Renal cortex interstitium (tissue), 11 donors: ENCODE results near the gene VAC14. TPM values are rescaled to one million over a fixed set of nuclear protein-coding genes. Genes with fewer than 3 reads are reported as not detected.

Experiments
- DNase-seq, 11 donors: peaks; one replicate each; pipeline ENCODE4 v3.0.0-alpha.2; 2013; ENCODE audit warnings: low read depth in 9 of 11, low spot score in 4 of 11; ENCODE audit errors: extremely low read depth in 1 of 11
- polyA plus RNA-seq, 3 donors: library from polyadenylated mRNA; unstranded; fragments of 120-200 nt; gene quantifications; one replicate each; pipeline ENCODE4 v1.2.1, GENCODE V29; 2013; ENCODE audit not compliant: insufficient read length in 3 of 3

VAC14 gene
- polyA plus RNA-seq, 3 donors = 38.3 to 44.0 (median 44.0) TPM

- DNase-seq = no peak
Observed at GRCh38 chr16:70737377-70738082, 63.4 kb downstream of the VAC14 start.

- DNase-seq = no peak
Observed at GRCh38 chr16:70736465-70737376, 64.2 kb downstream of the VAC14 start.

GRCh38 chr16:70735141-70735979 is 65.6 kb downstream of the VAC14 start:
- peak in 1 of 11 donors; percentile 46 for DNase-seq

- no peak for DNase-seq
Observed at GRCh38 chr16:70734522-70735095, 66.3 kb downstream of the VAC14 start.

GRCh38 chr16:70730944-70731343 is 70.0 kb downstream of the VAC14 start:
- DNase-seq = no peak

GRCh38 chr16:70730031-70730430 is 70.9 kb downstream of the VAC14 start:
- no peak for DNase-seq

GRCh38 chr16:70729292-70729691 is 71.7 kb downstream of the VAC14 start:
- DNase-seq = no peak

GRCh38 chr16:70728150-70728549 is 72.8 kb downstream of the VAC14 start:
- DNase-seq = no peak

- DNase-seq = peak in 1 of 11 donors; percentile 23
Observed at GRCh38 chr16:70726892-70727361, 74.0 kb downstream of the VAC14 start.

- DNase-seq = no peak
Observed at GRCh38 chr16:70725912-70726828, 74.8 kb downstream of the VAC14 start.

- DNase-seq = no peak
Observed at GRCh38 chr16:70725024-70725911, 75.7 kb downstream of the VAC14 start.

- DNase-seq = no peak
Observed at GRCh38 chr16:70724146-70725023, 76.6 kb downstream of the VAC14 start.

GRCh38 chr16:70723740-70724145 is 77.2 kb downstream of the VAC14 start:
- no peak for DNase-seq

GRCh38 chr16:70721202-70721963 is 79.6 kb downstream of the VAC14 start:
- DNase-seq = no peak

GRCh38 chr16:70720425-70721201 is 80.3 kb downstream of the VAC14 start:
- no peak for DNase-seq
